T follicular helper cell (primary cell): ENCODE results near the gene PGLYRP3.

Source experiments
- DNase-seq: peaks from one replicate; pipeline ENCODE4 v3.0.0-alpha.2; 2020; ENCODE audit warnings: low read depth

The PGLYRP3 gene

DNA sequence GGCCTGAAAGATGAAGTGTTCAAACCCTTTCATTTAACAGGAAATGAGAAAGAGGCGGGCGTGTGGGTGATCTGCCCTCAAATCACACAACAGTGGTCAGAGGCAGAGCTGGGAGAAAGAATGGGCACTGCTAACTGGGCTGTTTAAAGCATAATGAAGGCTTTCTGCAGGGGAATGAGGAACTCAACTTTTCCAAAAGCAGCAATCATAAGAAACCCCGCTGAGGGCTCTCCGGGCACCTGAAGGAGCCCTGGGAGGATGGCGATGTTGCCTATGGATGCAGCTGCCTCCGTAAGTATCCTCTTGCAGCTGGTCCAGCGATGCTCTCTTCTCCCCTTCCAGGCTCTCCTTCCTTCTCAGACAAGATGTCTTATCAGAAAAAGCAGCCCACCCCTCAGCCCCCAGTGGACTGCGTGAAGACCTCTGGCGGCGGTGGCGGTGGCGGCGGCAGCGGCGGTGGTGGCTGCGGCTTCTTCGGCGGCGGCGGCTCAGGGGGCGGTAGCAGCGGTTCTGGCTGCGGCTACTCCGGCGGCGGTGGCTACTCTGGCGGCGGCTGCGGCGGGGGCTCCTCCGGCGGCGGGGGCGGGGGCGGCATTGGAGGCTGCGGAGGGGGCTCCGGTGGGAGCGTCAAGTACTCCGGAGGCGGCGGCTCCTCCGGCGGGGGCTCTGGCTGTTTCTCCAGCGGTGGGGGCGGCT is 52.0 kb downstream of the PGLYRP3 start:
- no peak for DNase-seq

DNA sequence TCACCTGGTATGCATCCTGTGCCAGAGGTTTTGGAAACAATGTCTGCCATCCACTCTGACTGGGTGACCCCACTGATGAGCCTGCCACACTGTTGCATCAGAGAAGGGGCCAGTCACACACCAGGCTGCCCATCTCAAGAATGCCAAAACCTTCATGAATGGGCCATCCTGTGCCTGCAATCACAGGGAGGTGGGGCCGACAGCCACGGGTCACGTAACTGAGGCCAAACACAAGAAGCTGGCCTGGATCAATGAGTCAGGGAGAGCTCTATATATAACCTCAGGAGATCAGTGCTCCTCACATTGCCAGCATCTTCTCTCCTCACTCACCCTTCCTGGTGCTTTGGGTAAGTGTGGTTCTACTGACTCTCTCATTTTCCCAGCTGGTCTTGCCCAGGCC is 53.4 kb downstream of the PGLYRP3 start, which contains the start of gene LORICRIN:
TSS of gene LORICRIN (plus strand) at position 301 of the 400 bp plus-strand sequence. CDS start 1,263 bp downstream, outside the sequence.
- DNase-seq: no peak

DNA sequence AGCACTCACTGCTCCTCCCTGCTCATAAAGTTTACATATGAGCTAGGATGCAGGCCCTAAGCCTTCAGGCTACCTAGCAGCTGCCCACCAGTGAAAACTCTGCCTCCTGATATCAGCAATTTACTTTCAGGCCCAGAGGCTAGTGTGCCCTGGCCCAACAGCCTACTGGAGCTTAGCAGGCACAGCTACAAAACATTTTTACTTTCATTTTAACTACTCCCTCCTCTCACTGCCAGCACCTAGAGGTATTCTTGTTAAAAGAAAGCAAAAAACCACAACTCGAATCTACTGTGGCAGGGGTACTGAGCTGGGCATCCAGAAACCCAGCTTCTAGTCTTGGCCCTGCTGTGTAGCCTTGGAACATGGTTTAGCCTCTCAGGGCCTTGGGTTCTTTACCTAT is 59.1 kb downstream of the PGLYRP3 start:
- DNase-seq: no peak

DNA sequence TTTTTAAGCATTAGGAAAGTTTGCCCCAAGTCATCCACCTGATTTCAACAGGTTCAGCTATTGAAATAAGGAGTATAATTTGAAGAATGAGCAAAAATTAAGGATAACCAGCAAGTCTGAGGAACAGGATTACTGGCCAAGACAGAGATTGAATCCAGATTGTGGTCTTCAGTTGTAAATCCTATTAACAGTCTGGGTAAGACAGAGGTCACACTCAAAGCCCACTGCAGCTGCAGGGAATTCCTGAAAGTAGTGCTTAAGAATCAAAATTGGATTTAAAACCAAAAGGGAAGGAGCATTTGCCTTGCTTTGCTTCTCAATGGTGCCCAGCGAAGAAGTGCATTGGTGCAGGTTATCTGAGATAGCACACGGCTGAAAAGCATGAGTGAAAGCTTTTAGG is 59.7 kb downstream of the PGLYRP3 start:
- DNase-seq: no peak

DNA sequence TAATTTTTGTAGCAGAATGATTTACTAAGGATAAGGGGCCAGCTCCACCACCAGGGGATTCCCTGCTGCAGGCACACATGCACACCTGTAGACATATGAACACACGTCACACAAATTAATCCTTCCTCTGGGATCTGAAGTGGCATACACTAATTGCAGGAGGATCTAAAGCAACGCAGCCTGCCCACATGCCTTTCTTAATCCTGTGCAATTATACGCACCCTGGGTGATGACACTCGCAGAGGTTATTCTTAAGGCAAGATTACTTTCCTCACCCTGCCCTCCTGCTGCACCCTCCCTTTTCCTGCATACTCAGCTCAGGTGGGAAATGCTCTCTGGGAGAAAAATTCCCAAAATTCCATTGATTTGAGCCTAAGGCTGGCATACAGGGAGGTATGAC is 60.8 kb downstream of the PGLYRP3 start:
- no peak for DNase-seq

DNA sequence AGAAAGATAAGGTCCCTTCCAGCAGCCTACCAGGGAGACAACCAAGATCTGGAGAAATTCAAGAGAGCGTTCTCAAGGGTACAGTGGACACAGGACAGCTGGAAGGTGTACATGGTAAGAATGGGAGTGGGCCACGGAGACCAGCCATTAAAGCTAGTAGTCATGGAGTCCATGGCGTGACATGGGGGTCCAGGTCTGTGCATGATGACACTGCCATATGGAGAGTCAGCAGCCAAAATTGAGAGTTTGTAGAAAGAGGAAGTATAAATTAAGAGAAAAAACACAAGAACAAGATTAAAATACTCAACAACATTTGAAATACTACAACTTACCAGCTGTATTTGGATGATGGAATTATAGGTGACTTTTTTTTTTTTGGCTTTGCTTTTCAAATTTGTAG is 61.2 kb downstream of the PGLYRP3 start:
- no peak for DNase-seq

DNA sequence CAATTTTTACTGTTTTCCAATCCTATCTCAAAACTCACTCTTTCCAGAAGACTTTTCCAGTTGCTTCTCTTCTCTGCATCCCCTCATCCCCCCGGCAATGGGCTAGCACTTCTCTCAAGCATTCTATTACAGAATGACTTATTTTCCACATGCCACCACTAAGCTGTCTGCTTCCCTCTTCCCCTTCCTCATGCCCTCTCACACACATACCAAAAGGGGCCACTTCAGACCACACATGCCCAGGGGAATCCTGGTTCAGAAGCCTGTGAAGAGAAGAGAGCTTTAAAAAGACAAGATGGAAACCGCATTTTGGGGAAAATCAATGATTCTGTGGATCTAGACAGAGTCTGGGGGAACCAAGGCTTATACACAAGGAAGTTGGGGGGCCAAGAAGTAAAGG is 61.7 kb downstream of the PGLYRP3 start:
- no peak for DNase-seq

DNA sequence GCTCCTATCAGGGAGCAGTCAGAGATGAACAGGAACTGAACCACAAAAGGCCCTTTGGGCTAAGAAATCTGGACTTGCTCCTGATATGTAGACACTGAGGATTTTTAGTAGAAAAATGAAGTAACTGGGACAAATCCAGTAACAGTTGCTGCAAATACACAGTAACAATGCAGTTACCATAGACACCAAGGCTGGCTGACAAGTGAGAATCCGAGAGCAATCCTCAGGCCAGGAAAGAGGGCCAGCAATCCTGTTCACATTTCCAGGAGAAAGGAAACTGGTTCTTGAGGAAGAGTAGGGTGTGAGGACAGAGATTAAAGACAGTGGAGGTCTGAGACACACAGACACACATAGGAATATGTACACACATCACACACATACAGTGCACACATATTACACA is 62.6 kb downstream of the PGLYRP3 start:
- DNase-seq: no peak

DNA sequence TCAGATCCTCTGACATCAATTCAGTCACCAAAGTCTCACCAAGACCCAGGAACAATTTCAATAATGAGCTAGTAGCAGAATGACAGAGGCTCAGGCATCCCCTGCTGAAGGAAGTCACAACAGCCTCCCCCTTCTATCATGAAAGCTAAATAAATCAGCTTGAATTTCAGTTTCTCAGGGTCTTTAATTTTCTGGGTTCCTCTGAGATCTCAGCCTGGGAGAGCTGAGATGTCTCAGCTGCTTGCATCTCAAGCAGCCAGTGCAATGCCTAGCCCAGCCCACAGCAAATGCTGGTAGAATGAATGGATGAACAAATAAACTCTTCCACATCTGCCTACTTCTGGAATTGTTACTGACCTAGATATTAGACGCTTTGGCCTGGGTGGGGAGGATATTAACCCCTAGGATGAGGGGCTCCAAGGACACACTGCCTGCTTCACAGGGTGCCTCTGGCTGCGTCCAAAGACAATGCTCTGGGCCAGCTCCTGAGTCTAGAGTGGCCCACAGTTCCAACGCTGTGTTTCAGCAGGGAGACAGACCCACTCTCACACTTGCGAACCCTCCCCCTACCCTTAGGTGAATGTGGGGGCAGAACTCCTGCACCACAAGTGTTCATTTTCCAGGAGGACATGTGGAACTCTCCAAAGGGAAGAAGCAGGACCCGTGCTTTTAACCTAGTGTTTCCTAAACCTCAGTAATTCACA is 64.4 kb downstream of the PGLYRP3 start:
- no peak for DNase-seq
